ENCODE results near the gene IRS4.

IRS4 gene

DNA sequence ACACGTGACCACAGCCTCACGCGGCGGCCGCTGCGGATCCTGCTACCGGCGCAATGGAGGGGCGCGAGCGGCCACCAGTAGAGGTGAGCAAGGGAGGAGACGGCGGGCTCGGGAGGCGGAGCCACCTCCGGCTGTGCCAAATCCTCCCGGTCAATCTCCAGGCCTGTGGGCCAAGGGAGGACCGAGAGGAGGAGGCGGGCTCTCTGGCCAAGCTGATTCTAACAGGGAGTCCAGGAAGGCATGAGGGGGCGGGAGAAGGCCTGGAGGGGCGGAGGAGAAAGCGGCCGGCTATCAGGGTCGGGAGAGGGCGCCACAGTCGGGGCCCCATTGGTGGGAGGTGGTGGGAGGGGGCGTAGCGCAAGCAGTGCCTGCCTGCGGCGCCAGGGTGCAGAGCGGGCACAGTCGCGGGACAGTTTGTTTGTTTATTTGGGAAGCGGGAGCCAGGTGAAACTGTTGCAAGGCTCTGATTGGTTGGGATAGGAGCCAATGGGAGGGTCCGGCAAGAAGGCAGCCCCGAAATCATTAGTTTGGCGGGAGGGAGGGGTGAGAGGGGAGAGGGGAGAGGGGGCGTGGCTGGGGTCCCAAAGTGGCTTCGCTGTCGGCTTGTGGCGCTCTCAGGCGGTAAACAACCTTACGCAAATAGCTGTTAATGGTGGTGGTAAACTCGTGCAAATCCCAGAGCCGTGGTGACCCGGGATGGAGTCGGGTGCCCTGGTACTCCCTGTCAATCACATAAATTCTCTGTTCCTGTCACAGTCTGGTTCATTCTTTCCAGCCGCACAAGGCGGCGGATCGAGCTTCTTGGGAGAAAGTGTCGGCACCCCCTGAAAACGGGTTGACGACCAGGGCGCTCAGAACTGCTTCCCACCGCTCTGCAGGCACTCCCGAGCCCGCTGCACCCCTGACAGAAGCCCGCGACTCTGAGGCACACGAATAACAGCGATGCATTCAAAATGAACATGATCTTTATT lies at the start of gene IRS4:
Gene IRS4 (minus strand): TSS at position 55 of the 971 bp plus-strand sequence.
- H3K27ac ChIP-seq, result peak within 1 kb of the TSS; percentile 20; the same call in 1 of the 2 replicates
- no peak for TF ChIP-seq ZFX (IDR thresholded peaks at IDR 0.05; ENCODE audit: borderline replicate concordance)
- TF ChIP-seq, protein P1, sequence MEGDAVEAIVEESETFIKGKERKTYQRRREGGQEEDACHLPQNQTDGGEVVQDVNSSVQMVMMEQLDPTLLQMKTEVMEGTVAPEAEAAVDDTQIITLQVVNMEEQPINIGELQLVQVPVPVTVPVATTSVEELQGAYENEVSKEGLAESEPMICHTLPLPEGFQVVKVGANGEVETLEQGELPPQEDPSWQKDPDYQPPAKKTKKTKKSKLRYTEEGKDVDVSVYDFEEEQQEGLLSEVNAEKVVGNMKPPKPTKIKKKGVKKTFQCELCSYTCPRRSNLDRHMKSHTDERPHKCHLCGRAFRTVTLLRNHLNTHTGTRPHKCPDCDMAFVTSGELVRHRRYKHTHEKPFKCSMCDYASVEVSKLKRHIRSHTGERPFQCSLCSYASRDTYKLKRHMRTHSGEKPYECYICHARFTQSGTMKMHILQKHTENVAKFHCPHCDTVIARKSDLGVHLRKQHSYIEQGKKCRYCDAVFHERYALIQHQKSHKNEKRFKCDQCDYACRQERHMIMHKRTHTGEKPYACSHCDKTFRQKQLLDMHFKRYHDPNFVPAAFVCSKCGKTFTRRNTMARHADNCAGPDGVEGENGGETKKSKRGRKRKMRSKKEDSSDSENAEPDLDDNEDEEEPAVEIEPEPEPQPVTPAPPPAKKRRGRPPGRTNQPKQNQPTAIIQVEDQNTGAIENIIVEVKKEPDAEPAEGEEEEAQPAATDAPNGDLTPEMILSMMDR (IDR thresholded peaks at IDR 0.05), result peak; percentile 29; the same call in 1 of the 2 replicates

GRCh38 chrX:108772549-108772948 lies 36.2 kb upstream of the IRS4 start:
- H3K27ac ChIP-seq, result no peak overlapping the region
- TF ChIP-seq, protein P1 (IDR thresholded peaks at IDR 0.05), result no peak
- TF ChIP-seq ZFX (IDR thresholded peaks at IDR 0.05; ENCODE audit: borderline replicate concordance), result no peak

GRCh38 chrX:108763559-108763958 lies 27.2 kb upstream of the IRS4 start:
- no peak for TF ChIP-seq ZFX (IDR thresholded peaks at IDR 0.05; ENCODE audit: borderline replicate concordance)
- TF ChIP-seq, protein P1 (IDR thresholded peaks at IDR 0.05), result no peak
- no peak overlapping the region for H3K27ac ChIP-seq

- no peak overlapping the region for H3K27ac ChIP-seq
- TF ChIP-seq, protein P1 (IDR thresholded peaks at IDR 0.05), result no peak
- TF ChIP-seq ZFX (IDR thresholded peaks at IDR 0.05; ENCODE audit: borderline replicate concordance), result no peak
These were observed 4.0 kb upstream of the IRS4 start for GRCh38 chrX:108740299-108740774.

GRCh38 chrX:108737754-108738153 lies 1.4 kb upstream of the IRS4 start:
- H3K27ac ChIP-seq, result no peak overlapping the region
- TF ChIP-seq, protein P1 (IDR thresholded peaks at IDR 0.05), result no peak
- no peak for TF ChIP-seq ZFX (IDR thresholded peaks at IDR 0.05; ENCODE audit: borderline replicate concordance)

DNA sequence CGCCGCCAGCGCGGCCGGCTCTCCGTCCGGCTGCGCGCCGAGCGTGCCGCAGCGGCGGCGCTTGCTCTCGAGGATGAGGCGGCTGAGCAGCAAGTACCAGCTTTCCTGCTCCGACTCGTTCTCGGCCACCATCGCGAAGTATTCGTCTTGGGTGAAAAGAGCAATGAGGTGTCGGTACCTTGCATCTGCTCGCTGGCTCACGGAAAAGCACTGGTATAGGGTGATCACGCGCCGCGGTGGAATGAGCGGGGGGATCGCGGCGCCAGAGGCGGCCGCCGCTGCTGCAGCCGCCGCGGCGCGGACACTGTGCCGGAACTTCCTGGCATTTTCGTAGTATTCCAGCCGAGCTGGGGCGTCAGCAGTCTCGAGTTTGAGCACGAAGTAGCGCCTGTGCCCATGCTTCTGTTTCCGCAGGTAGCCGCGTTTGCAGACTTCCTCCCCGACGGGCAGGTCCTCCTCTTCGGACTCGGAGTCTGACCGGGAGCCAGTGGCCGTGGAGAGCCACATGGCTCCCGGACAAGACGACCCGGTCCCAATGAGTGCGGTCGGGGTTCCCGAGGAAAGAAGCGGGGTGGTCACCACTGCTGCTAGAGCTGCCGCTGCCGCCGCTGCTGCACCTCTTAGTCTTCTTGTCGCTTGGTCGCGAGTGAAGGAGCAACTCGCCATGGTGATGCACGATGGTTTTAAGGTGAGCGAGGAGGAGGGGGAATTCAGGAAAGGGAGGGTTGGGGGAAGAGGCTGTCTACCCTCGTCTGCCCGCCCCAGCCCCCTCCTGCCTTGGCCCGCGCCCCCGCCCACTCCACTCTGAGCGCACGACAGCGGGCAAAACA lies 469 bp downstream of the IRS4 start:
- peak overlapping the region; percentile 20; the same call in 1 of the 2 replicates for H3K27ac ChIP-seq
- no peak for TF ChIP-seq ZFX (IDR thresholded peaks at IDR 0.05; ENCODE audit: borderline replicate concordance)
- TF ChIP-seq, protein P1 (IDR thresholded peaks at IDR 0.05), result no peak
